Measurements from ENCODE around the gene PALM. TPM values are rescaled to one million over a fixed set of nuclear protein-coding genes. Genes with fewer than 3 reads are reported as not detected.
"Not testable (repeated sequence)": the region's sequence is repeated elsewhere in the genome, so short reads cannot be mapped to it uniquely, and the experiment has no call there.

The PALM gene
- total RNA-seq, 3 donors from 2014 or later: 16.1 to 61.0 (median 35.1) TPM

DNA sequence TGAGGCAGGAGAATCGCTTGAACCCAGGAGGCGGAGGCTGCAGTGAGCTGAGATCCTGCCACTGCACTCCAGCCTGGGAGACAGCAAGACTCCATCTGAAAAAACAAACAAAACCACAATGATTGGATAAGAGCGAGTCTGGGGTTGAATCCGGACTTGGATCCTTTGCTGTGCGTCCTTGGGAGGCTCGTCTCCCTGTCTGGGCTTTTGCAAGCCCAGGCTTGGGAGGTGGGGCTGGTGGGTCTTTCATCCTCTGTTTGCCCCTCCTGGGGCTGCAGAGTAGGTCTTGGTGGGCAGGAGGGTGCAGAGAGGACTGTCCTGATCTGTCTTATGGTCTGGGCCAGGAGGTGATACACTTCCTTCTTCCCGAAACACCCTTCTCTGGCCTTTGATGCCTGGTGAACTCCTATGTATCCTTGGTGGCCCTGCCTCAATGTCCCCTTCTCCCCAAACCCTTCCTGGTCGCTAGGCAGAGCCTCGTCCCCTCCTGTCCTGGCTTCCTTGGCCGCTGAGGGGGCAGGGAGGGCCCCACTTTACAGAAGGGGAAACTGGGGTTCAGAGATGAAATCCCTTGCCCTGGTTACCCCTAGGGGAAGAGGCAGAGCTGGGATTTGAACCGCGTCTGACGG is 16.8 kb downstream of the PALM start:
- no peaks in the 10 kb centered on the region for H3K36me3 ChIP-seq
- no peak for DNase-seq (ENCODE audit: low spot score in 2 of 2)
- H3K9me3 ChIP-seq: no peaks in the 10 kb centered on the region
- H3K4me1 ChIP-seq: no peaks in the 10 kb centered on the region
- no peak for TF ChIP-seq POLR2AphosphoS5 (IDR thresholded peaks at IDR 0.05)
- TF ChIP-seq, protein P1, sequence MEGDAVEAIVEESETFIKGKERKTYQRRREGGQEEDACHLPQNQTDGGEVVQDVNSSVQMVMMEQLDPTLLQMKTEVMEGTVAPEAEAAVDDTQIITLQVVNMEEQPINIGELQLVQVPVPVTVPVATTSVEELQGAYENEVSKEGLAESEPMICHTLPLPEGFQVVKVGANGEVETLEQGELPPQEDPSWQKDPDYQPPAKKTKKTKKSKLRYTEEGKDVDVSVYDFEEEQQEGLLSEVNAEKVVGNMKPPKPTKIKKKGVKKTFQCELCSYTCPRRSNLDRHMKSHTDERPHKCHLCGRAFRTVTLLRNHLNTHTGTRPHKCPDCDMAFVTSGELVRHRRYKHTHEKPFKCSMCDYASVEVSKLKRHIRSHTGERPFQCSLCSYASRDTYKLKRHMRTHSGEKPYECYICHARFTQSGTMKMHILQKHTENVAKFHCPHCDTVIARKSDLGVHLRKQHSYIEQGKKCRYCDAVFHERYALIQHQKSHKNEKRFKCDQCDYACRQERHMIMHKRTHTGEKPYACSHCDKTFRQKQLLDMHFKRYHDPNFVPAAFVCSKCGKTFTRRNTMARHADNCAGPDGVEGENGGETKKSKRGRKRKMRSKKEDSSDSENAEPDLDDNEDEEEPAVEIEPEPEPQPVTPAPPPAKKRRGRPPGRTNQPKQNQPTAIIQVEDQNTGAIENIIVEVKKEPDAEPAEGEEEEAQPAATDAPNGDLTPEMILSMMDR (IDR thresholded peaks at IDR 0.05): no peak
- TF ChIP-seq POLR2A (IDR thresholded peaks at IDR 0.05): no peak
- no peaks in the 10 kb centered on the region for H3K27me3 ChIP-seq
- no peak overlapping the region for H3K4me3 ChIP-seq
- no peak overlapping the region for H3K27ac ChIP-seq
- intact Hi-C loops (cut with DNase I; ENCODE audit: low total_unique reads): loop anchor here (5.0 kb wide), 1 partner anchor 63 kb away; the partner anchor contains the start of gene RNF126

DNA sequence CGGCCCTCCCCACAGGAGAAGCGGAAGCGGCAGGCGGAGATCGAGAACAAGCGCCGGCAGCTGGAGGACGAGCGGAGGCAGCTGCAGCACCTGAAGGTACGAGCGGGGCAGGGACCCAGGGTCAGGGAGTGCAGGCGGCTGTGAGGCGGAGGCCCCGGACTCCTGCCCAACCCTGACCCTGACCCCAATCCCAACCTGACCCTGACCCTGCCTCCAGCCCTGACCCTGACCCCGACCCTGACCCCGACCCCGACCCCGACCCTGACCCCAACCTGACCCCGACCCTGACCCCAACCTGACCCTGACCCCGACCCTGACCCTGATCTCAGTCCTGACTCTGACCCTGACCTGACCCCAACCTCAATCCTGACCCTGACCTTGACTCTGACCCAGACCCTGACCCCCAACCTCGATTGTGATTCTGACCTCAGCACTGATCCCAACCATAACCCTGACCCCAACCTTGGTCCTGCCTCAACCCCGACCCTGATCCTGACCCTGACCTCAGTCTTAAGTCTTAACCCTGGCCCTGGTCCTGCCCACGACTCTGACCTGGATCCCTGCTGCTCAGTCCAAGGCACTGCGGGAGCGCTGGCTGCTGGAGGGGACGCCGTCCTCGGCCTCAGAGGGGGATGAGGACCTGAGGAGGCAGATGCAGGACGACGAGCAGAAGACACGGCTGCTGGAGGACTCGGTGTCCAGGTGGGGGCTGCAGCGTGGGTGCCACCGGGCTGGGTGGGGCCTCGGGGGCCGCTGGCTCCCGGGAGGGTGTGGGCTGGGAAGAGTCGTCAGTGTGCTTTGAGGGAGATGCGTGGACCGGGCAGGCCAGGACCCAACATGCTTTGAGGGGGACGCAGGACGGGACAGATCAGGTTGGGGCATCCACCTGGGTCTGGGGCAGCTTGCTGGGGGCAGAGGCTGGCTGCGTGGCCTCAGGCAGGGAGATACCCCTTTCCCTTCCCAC is 18.5 kb downstream of the PALM start:
- Histone ChIP-seq H3K9me3 (no peaks in the 10 kb centered on the region), H3K4me1 (no peaks in the 10 kb centered on the region), H3K27me3 (no peaks in the 10 kb centered on the region), H3K4me3 (no peak overlapping the region), H3K36me3 (no peaks in the 10 kb centered on the region), H3K27ac (peak overlapping the region; percentile 29 to 91)
- DNase-seq (ENCODE audit: low spot score in 2 of 2): no peak
- intact Hi-C loops (cut with DNase I; ENCODE audit: low total_unique reads): loop anchor here (5.0 kb wide), 1 partner anchor 65 kb away; the partner anchor contains the start of gene RNF126
- TF ChIP-seq POLR2A (IDR thresholded peaks at IDR 0.05) (no peak), POLR2AphosphoS5 (IDR thresholded peaks at IDR 0.05) (no peak)
- TF ChIP-seq, protein P1 (IDR thresholded peaks at IDR 0.05): no peak

DNA sequence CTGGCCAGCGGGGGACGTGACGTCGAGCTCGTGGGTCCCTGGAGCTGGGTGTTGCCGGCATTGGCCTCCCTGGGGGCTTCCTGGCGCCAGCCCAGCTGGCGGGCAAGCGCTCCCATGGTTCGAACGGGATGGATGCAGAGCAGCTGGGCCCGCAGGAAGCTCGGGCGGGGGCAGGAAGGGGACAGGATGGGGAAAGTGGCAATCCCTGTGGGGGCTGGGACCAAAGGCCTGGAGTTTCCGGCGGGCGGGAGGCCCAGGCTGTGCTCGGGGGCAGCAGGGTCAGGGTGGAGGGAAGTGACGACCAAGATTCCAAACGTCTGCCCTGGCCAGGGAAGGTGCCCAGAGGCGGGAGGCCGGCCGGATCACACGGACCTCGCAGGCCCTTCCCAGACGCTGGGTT is 19.3 kb downstream of the PALM start:
- no peak for DNase-seq (ENCODE audit: low spot score in 2 of 2)
- Histone ChIP-seq H3K27me3 (no peaks in the 10 kb centered on the region), H3K36me3 (no peaks in the 10 kb centered on the region), H3K4me3 (no peak overlapping the region), H3K4me1 (no peaks in the 10 kb centered on the region), H3K9me3 (no peaks in the 10 kb centered on the region), H3K27ac (peak overlapping the region; percentile 29 to 91)
- intact Hi-C loops (cut with DNase I; ENCODE audit: low total_unique reads): loop anchor here (5.0 kb wide), 1 partner anchor 66 kb away; the partner anchor contains the start of gene RNF126
- TF ChIP-seq POLR2A (IDR thresholded peaks at IDR 0.05): no peak
- peak in 2 of 3 donors; percentile 59 to 71 for TF ChIP-seq POLR2AphosphoS5 (IDR thresholded peaks at IDR 0.05)

DNA sequence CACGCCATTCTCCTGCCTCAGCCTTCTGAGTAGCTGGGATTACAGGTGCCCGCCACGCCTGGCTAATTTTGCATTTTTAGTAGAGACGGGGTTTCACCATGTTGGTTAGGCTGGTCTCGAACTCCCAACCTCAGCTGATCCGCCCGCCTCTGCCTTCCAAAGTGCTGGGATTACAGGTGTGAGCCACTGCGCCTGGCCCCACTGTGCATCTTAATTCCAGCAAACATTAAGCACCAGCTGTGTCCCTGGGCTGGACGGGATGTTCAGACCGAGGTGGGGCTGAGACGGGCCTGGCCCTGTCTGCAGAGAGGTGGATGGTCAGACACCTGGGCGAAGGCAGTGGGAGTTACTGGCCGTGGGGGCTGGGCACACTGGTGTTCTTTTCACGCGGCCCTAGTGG is 20.8 kb downstream of the PALM start:
- DNase-seq (ENCODE audit: low spot score in 2 of 2); H3K36me3 ChIP-seq; H3K27ac ChIP-seq; H3K9me3 ChIP-seq; H3K4me1 ChIP-seq; H3K4me3 ChIP-seq; H3K27me3 ChIP-seq: not testable (repeated sequence)
- intact Hi-C loops (cut with DNase I; ENCODE audit: low total_unique reads): loop anchor here (5.0 kb wide), 1 partner anchor 67 kb away; the partner anchor contains the start of gene RNF126

DNA sequence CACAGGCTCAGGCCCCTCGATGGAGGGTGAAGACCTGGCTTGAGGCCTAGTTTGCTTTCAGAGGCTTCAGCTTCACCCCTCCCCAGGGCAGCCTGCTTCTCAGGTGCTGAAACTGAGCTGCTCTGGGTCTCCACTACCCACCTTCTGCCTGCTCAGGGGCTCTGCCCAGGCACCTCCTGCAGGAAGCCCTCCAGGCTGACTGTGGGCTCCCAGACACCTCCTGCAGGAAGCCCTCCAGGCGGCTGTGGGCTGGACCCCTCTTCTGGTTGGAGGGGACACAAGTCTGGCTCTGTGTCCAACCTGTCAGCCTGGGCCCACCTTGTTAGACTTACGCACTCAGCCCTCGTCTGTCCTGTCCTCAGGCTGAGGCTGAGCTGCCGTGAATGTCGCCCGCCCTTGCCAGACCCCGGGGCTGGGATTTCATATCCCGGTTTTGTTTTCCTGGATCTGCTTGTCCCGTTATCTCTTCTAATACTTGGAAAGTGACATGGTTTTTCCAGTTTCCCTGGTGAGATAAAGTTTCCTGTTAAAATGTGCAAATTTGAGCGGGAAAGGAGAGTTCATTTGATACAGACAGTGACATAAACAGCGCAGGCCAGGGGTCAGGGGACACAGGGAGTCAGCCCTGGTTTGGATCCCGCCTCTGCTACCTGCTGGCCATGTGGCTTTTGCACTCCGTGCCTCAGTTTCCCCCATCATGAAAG is 21.4 kb downstream of the PALM start:
- Histone ChIP-seq H3K27ac (no peak overlapping the region), H3K36me3 (no peaks in the 10 kb centered on the region), H3K9me3 (no peaks in the 10 kb centered on the region), H3K4me3 (no peak overlapping the region), H3K4me1 (no peaks in the 10 kb centered on the region), H3K27me3 (no peaks in the 10 kb centered on the region)
- TF ChIP-seq, protein P1 (IDR thresholded peaks at IDR 0.05): no peak
- TF ChIP-seq POLR2AphosphoS5 (IDR thresholded peaks at IDR 0.05) (no peak), POLR2A (IDR thresholded peaks at IDR 0.05) (no peak)
- intact Hi-C loops (cut with DNase I; ENCODE audit: low total_unique reads): loop anchor here (5.0 kb wide), 1 partner anchor 68 kb away; the partner anchor contains the start of gene RNF126
- no peak for DNase-seq (ENCODE audit: low spot score in 2 of 2)
